ENCODE measurements around the gene RASSF3.

DNA sequence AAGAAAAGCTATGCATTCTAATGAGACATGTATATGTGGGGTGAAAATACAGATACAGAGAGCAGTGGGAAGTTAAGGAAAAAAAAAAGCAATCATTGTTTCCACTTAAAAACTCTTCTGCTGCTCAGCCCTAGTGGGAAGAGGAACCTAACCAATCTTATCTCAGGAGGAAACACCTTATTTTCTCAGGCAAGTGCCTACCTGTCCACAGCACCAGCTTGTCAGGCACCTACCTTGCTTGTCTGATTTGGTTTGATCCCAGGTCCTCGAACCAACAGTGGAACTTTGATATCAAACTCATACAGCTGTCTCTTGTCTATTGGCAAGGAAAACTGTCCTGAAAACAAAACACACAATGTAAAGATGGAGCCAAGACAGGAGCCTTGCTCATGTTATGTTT lies 126.5 kb downstream of the RASSF3 start:
- TF ChIP-seq, protein P1, sequence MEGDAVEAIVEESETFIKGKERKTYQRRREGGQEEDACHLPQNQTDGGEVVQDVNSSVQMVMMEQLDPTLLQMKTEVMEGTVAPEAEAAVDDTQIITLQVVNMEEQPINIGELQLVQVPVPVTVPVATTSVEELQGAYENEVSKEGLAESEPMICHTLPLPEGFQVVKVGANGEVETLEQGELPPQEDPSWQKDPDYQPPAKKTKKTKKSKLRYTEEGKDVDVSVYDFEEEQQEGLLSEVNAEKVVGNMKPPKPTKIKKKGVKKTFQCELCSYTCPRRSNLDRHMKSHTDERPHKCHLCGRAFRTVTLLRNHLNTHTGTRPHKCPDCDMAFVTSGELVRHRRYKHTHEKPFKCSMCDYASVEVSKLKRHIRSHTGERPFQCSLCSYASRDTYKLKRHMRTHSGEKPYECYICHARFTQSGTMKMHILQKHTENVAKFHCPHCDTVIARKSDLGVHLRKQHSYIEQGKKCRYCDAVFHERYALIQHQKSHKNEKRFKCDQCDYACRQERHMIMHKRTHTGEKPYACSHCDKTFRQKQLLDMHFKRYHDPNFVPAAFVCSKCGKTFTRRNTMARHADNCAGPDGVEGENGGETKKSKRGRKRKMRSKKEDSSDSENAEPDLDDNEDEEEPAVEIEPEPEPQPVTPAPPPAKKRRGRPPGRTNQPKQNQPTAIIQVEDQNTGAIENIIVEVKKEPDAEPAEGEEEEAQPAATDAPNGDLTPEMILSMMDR (IDR thresholded peaks at IDR 0.05): no peak
- TF ChIP-seq POLR2A (IDR thresholded peaks at IDR 0.05) (no peak), EP300 (IDR thresholded peaks at IDR 0.05) (no peak)

All from sigmoid colon (tissue), 4 donors.